SK-N-SH treated with all-trans-retinoic acid at 6 μM for 48 hours (cell line): ENCODE measurements around the gene IRS2.

ENCODE experiments used
- ARNTL ChIP-seq: fragments of 450-650 bp; formaldehyde crosslinking; IDR thresholded peaks from 2 replicates; pipeline ENCODE4 v1.5.0; 2020; ENCODE audit warnings: low read depth, mild to moderate bottlenecking, moderate library complexity, borderline replicate concordance
- ESRRG ChIP-seq: fragments of 250-450 bp; sonication (Bioruptor Pico); IDR thresholded peaks from 2 replicates; pipeline ENCODE4 v1.6.1; 2021; ENCODE audit warnings: mild to moderate bottlenecking
- GLIS3 ChIP-seq: fragments of 250-450 bp; sonication (Bioruptor Pico); IDR thresholded peaks from 2 replicates; pipeline ENCODE4 v1.5.0; 2020; ENCODE audit warnings: mild to moderate bottlenecking, moderate library complexity
- PPARA ChIP-seq: fragments of 250-450 bp; sonication (Bioruptor Pico); IDR thresholded peaks from 2 replicates; pipeline ENCODE4 v1.5.0; 2020; ENCODE audit warnings: mild to moderate bottlenecking, borderline replicate concordance
- RARB ChIP-seq: fragments of 250-450 bp; sonication (Bioruptor Pico); IDR thresholded peaks from 2 replicates; pipeline ENCODE4 v1.8.0; 2021; ENCODE audit warnings: mild to moderate bottlenecking, moderate library complexity
- SNAI2 ChIP-seq: fragments of 250-450 bp; sonication (Bioruptor Pico); IDR thresholded peaks from 2 replicates; pipeline ENCODE4 v1.5.0; 2020; ENCODE audit warnings: mild to moderate bottlenecking, moderate library complexity
- TOX ChIP-seq: fragments of 250-450 bp; sonication (Bioruptor Pico); IDR thresholded peaks from 2 replicates; pipeline ENCODE4 v1.8.0; 2021; ENCODE audit warnings: mild to moderate bottlenecking, moderate library complexity, borderline replicate concordance
- TSHZ2 ChIP-seq: fragments of 250-450 bp; sonication (Bioruptor Pico); IDR thresholded peaks from 2 replicates; pipeline ENCODE4 v1.5.0; 2020; ENCODE audit warnings: mild to moderate bottlenecking, moderate library complexity
- ZC3H10 ChIP-seq: fragments of 250-450 bp; sonication (Bioruptor Pico); IDR thresholded peaks from 2 replicates; pipeline ENCODE4 v1.5.1; 2021; ENCODE audit warnings: mild to moderate bottlenecking, moderate library complexity
- ZFP3 ChIP-seq: fragments of 250-450 bp; sonication (Bioruptor Pico); IDR thresholded peaks from 2 replicates; pipeline ENCODE4 v1.5.0; 2020; ENCODE audit warnings: mild to moderate bottlenecking, moderate library complexity
- ZFP30 ChIP-seq: fragments of 450-650 bp; formaldehyde crosslinking; IDR thresholded peaks from 2 replicates; pipeline ENCODE4 v1.5.0; 2022; ENCODE audit warnings: mild to moderate bottlenecking, moderate library complexity
- ZNF8 ChIP-seq: fragments of 450-650 bp; formaldehyde crosslinking; IDR thresholded peaks from 2 replicates; pipeline ENCODE4 v1.5.0; 2020; ENCODE audit warnings: mild to moderate bottlenecking, moderate library complexity
- TF ChIP-seq, protein P1 (sequence below): fragments of 250-450 bp; sonication (Bioruptor Pico); IDR thresholded peaks from 2 replicates; pipeline ENCODE4 v1.8.0; 2020; ENCODE audit warnings: mild to moderate bottlenecking, moderate library complexity, borderline replicate concordance

- TF ChIP-seq RARB (CRISPR knock-in tag): no peak
- no peak for TF ChIP-seq TOX
- TF ChIP-seq ZFP3 (CRISPR knock-in tag): no peak
- TF ChIP-seq, protein P1, sequence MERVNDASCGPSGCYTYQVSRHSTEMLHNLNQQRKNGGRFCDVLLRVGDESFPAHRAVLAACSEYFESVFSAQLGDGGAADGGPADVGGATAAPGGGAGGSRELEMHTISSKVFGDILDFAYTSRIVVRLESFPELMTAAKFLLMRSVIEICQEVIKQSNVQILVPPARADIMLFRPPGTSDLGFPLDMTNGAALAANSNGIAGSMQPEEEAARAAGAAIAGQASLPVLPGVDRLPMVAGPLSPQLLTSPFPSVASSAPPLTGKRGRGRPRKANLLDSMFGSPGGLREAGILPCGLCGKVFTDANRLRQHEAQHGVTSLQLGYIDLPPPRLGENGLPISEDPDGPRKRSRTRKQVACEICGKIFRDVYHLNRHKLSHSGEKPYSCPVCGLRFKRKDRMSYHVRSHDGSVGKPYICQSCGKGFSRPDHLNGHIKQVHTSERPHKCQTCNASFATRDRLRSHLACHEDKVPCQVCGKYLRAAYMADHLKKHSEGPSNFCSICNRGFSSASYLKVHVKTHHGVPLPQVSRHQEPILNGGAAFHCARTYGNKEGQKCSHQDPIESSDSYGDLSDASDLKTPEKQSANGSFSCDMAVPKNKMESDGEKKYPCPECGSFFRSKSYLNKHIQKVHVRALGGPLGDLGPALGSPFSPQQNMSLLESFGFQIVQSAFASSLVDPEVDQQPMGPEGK (CRISPR knock-in tag): no peak
- no peak for TF ChIP-seq GLIS3 (CRISPR knock-in tag)
- TF ChIP-seq ZNF8 (CRISPR knock-in tag): no peak
- TF ChIP-seq SNAI2 (CRISPR knock-in tag): no peak
- no peak for TF ChIP-seq ZFP30 (CRISPR knock-in tag)
- TF ChIP-seq PPARA (CRISPR knock-in tag): no peak
- no peak for TF ChIP-seq ZC3H10 (CRISPR knock-in tag)
- no peak for TF ChIP-seq TSHZ2
- TF ChIP-seq ARNTL (CRISPR knock-in tag): no peak
- no peak for TF ChIP-seq ESRRG (CRISPR knock-in tag)
These were observed 38.9 kb downstream of the IRS2 start for GRCh38 chr13:109747524-109747923.
